ENCODE measurements around the gene MRPS23. TPM values are rescaled to one million over a fixed set of nuclear protein-coding genes. Genes with fewer than 3 reads are reported as not detected.

Gene MRPS23
- total and polyA plus RNA-seq, 2 of the 4 experiments (the other 2 are of a cell fraction) = 23.5 to 37.3 TPM

- POLR2A ChIA-PET (ENCODE audit: unreplicated experiment) = interaction anchor here (1.1 to 1.3 kb wide), 3 partner anchors 11 to 17 kb away, joined by 3 to 6 read pairs (median 4); no protein-coding TSS in a partner anchor
- H3K27me3 ChIP-seq (ENCODE audit: control insufficient read depth, insufficient read depth, low read length) = no peaks in the 10 kb centered on the region
- TF ChIP-seq SMC3 (IDR thresholded peaks at IDR 0.05; ENCODE audit: low read depth, low read length) = peak; percentile 83
- TF ChIP-seq, protein P1, sequence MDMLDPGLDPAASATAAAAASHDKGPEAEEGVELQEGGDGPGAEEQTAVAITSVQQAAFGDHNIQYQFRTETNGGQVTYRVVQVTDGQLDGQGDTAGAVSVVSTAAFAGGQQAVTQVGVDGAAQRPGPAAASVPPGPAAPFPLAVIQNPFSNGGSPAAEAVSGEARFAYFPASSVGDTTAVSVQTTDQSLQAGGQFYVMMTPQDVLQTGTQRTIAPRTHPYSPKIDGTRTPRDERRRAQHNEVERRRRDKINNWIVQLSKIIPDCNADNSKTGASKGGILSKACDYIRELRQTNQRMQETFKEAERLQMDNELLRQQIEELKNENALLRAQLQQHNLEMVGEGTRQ (IDR thresholded peaks at IDR 0.05; ENCODE audit: low read depth, low read length) = no peak
- TF ChIP-seq MXI1 (IDR thresholded peaks at IDR 0.05; ENCODE audit: borderline replicate concordance, low read depth, low read length) = no peak
- TF ChIP-seq RCOR1 (IDR thresholded peaks at IDR 0.05; ENCODE audit: insufficient replicate concordance, low read length) = no peak
- TF ChIP-seq, protein P2, sequence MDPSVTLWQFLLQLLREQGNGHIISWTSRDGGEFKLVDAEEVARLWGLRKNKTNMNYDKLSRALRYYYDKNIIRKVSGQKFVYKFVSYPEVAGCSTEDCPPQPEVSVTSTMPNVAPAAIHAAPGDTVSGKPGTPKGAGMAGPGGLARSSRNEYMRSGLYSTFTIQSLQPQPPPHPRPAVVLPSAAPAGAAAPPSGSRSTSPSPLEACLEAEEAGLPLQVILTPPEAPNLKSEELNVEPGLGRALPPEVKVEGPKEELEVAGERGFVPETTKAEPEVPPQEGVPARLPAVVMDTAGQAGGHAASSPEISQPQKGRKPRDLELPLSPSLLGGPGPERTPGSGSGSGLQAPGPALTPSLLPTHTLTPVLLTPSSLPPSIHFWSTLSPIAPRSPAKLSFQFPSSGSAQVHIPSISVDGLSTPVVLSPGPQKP (IDR thresholded peaks at IDR 0.05; ENCODE audit: borderline replicate concordance, low read depth, low read length) = no peak
- TF ChIP-seq CHD1 (IDR thresholded peaks at IDR 0.05; ENCODE audit: low read depth, low read length) = no peak
- peak; percentile 97 for TF ChIP-seq CTCF (conservative IDR thresholded peaks at IDR 0.05; ENCODE audit: low read depth, low read length)
- TF ChIP-seq BHLHE40 (IDR thresholded peaks at IDR 0.05; ENCODE audit: low read depth, low read length) = no peak
- no peak for TF ChIP-seq RFX5 (IDR thresholded peaks at IDR 0.05; ENCODE audit: low read depth, low read length)
- TF ChIP-seq MAFK (IDR thresholded peaks at IDR 0.05; ENCODE audit: low read depth, low read length) = no peak
- peak; percentile 67 for TF ChIP-seq MAZ (IDR thresholded peaks at IDR 0.05; ENCODE audit: borderline replicate concordance, low read depth, low read length)
- peak; percentile 88 for TF ChIP-seq RAD21 (IDR thresholded peaks at IDR 0.05; ENCODE audit: low read length)
- TF ChIP-seq POLR2A (IDR thresholded peaks at IDR 0.05; ENCODE audit: low read depth, low read length) = no peak
- TF ChIP-seq NFE2L2 (IDR thresholded peaks at IDR 0.05; ENCODE audit: low read depth, low read length) = peak; percentile 1; the same call in 1 of the 2 replicates
Observed at GRCh38 chr17:57892146-57892819, 42.4 kb upstream of the MRPS23 start.

More at GRCh38 chr17:57892146-57892819, 42.4 kb upstream of the MRPS23 start:
- no peaks in the 10 kb centered on the region for H3K9me3 ChIP-seq (ENCODE audit: control insufficient read depth, insufficient read depth, low read length)
- peak overlapping the region; percentile 96 for H3K4ac ChIP-seq (ENCODE audit: low read depth, low read length)
- peak overlapping the region; percentile 92 for H2BK20ac ChIP-seq (ENCODE audit: low read depth, low read length)
- H2BK5ac ChIP-seq (ENCODE audit: low read depth, low read length, poor library complexity, severe bottlenecking) = peak overlapping the region; percentile 96
- peaks cover 41% of the 10 kb centered on the region for H3K9me1 ChIP-seq (ENCODE audit: insufficient read depth, low read length)
- H4K91ac ChIP-seq (ENCODE audit: insufficient read depth, low read depth, low read length) = peak overlapping the region; percentile 99
- H3K4me2 ChIP-seq (ENCODE audit: low read depth, low read length) = peak overlapping the region; percentile 28
- peak overlapping the region; percentile 59 for H3K18ac ChIP-seq (ENCODE audit: low read depth, low read length)
- H2BK120ac ChIP-seq (ENCODE audit: low read depth, low read length) = peak overlapping the region; percentile 98
- peak overlapping the region; percentile 60 for H2AFZ ChIP-seq (replicated peaks; ENCODE audit: low read length, poor library complexity)
- H2AK9ac ChIP-seq (replicated peaks; ENCODE audit: low read depth, low read length, poor library complexity) = peak overlapping the region; percentile 98
- H3K4me1 ChIP-seq (ENCODE audit: control insufficient read depth, insufficient read depth, low read length) = peaks cover 44% of the 10 kb centered on the region
- peak overlapping the region; percentile 31 to 95 for H4K8ac ChIP-seq (ENCODE audit: low read depth in 2 of 2, low read length in 2 of 2)
- H3K79me1 ChIP-seq (ENCODE audit: low read depth in 1 of 2, low read length in 2 of 2) = peaks cover 49 to 77% of the 10 kb centered on the region in 2 experiments
- H2BK15ac ChIP-seq (ENCODE audit: low read depth, low read length) = peak overlapping the region; percentile 81
- H3K14ac ChIP-seq (replicated peaks; ENCODE audit: low read depth, low read length) = peak overlapping the region; percentile 91
- peak; percentile 74 for ATAC-seq (ENCODE audit: low read depth)
- peaks cover 6% of the 10 kb centered on the region; the same call in 1 of the 2 replicates for H4K20me1 ChIP-seq (ENCODE audit: insufficient read depth, low read length)
- H3K23ac ChIP-seq (ENCODE audit: low read depth, low read length) = peak overlapping the region; percentile 89
- no peaks in the 10 kb centered on the region for H3K36me3 ChIP-seq (ENCODE audit: control insufficient read depth, insufficient read depth, low read length)
- H3K4me3 ChIP-seq (ENCODE audit: insufficient read depth, low read depth, low read length) = no peak overlapping the region
- WGBS, 2 experiments (ENCODE audit: extremely low coverage in 2 of 2, insufficient read length in 1 of 2) = no CpG with 5 or more reads among the region's 6 CpGs
- peak overlapping the region; percentile 78 for H4K5ac ChIP-seq (ENCODE audit: low read depth, low read length)
- DNase-seq = peak; percentile 84
- intact Hi-C loops (cut with micrococcal nuclease) = loop anchor here (1.0 to 2.0 kb wide), 3 partner anchors 57 to 103 kb away; no protein-coding TSS in a partner anchor
- peak overlapping the region; percentile 87 for H3K56ac ChIP-seq (ENCODE audit: extremely low read depth, insufficient read depth, low read length)
- H3K27ac ChIP-seq (ENCODE audit: insufficient read depth, low read length) = peak overlapping the region; percentile 67
- dilution Hi-C loops (cut with HindIII; ENCODE audit: low sequenced_read_pairs, unreplicated experiment) = no loop called here
- peak overlapping the region; percentile 38 for H3K9ac ChIP-seq (ENCODE audit: low read depth, low read length)
- CTCF ChIA-PET = interaction anchor here (0.6 to 1.9 kb wide), 15 partner anchors 10 to 680 kb away, joined by 3 to 9 read pairs (median 4); partner anchors contain the start of gene CUEDC1
- peak overlapping the region; percentile 100 for H2AK5ac ChIP-seq (ENCODE audit: low read depth, low read length)
- no TSS peak for BruUV-seq (replicated peaks)
- in situ Hi-C loops (cut with MboI; ENCODE audit: low sequenced_read_pairs) = no loop called here

Measured in IMR-90 (cell line).